ENCODE measurements around the gene PAXX.

The PAXX gene

DNA sequence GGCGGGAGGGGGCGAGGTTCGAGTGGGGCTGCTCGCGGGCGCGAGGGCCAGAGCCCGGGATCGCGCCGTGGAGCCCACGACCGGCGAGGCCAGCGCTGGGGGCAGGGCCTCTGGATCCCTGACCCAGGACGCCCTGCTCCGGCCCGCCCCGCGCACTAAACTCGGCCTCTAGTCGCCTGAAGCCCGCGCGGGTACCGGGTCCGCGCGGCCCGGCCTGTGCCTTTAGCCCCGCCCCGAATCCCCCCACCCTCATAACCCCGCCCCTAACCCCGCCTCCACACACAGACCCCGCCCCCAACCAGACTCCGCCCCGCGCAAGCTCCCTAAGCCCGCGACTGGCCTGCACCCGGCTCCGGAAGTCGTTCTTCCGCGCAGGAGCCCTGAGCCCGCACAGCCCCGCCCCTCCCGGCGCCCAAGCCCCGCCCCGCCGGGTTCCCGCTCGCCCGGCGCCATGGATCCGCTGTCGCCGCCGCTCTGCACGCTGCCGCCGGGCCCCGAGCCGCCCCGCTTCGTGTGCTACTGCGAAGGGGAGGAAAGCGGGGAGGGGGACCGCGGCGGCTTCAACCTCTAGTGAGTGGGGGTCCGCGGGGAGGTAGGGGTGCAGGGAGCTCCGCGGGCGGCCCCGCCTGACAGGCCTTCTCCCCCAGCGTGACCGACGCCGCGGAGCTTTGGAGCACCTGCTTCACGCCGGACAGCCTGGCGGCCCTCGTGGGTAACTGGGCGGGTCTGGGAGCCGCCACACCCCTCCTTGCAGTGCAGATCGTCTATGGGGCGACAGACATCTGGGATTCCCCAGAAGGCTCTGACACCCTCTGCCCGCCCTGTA, at the start of gene PAXX:
TSS of gene PAXX (plus strand) at position 430 of the 826 bp plus-strand sequence. CDS start at position 452, 22 bp downstream.
- peak; percentile 82 to 86 for DNase-seq

DNA sequence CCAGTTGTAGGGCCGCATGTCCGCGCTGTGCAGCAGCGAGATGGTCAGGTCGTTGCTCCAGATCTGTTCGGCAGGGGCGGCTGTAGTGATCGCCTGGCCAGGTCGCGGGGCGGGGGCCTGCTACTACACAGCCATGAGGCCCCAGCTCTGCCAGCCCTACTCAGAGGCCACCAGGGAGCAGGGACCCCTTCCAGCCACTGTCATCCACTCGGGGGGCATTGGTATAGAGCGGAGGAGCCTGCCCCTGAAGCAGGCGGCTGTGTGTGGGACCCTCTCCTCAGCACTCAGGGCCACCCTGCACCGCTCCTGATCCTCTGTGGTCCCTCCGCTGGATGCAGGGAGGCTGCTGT, 49.4 kb upstream of the PAXX start:
- DNase-seq = no peak

DNA sequence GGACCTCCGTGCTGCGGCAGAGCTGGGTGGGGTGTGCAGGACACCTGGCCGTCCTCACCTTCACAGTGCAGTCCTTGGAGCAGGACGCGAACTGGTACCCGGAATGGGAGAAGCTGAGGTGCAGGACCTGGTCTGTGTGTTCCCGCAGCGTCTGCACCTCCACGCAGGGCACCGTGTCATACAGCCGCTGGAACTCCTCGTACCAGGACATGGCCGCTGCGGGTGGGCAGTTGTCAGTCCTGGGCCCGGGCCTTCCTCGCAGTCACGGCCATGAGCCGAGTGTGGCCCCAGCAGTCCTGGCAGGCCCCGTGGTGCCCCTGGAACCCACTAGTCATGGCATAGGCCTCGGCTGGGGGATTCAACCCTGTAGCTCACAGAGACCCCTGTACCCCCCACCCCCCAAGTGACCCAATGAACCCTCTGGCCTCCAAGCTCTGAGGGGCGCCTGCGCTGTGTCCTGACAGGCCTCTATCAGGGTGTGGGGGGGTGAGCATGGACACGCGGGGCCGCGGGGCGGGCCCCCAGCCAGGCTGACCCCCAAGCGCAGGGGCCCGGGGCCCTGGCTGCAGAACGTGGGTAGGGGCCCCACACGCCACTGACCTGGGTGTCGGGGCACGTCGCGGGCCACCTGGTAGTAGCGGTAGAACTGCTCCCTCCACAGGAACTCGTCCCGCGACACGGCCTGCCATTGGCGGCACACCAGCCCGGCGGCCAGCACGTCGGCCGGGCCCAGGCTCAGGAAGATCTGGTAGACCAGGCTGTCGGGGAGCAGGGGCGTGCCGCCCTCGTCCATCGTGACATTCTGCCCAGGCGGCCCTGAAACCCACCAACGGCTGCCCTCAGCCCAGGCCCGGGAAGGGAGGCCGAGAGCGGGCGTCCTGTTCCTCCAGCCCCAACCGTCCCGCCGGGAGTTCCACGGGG, 48.7 kb upstream of the PAXX start:
- DNase-seq = peak in 1 of 2 experiments; percentile 25

DNA sequence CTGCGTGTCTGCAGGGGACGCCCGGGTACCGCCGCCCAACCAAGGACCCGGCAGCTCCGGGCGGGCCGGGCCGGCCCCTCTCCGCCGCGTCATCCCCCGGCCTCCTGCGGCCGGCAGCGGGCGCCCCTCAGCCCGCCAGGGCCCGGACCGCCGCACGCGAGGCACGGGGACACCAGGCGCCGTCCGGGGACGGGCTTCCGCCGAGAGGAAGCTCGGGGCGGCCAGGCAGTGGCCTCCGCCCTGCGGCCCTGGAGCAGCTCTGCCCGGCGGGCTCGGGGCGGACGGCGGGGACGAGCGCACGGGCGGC, 48.1 kb upstream of the PAXX start:
- DNase-seq = no peak

DNA sequence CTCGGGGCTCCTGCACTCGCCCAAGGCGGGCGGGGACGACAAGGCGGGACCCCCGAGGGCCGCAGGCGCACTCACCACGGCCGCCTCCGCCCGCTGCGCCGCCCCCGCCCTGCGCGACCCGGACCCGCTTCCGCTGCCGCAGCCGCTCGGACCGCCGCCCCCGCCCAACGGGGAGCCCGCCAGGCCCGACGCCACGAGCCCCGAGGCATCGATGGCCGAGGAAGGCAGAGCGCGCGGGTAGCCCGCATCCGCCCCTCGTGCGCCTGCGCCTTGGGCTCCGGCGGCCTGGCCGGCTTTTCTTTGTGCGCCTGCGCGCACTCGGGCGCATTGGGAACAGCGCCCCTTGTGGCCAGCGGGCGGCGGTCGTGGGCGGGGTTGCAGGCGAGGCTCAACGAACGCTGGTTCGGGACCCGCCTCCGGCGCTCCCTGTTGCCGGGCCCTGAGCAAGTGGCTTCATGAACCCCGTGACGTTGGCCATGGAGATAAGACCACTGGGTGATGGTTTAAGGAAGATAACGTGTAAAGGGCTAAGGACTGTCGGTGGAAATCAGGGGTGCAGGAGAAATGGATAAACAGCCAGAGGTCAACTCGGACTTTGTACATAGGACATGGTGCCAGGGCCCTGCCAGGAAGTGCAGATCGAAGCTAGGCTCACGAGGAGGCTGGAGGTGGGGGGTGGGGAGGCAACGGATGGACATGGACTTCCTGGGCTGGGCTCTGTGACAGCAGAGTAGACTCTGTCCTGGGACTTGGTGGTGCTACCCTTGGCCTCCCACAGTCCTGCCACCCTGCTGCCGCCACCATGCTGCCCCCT, 47.5 kb upstream of the PAXX start, which contains the start of the genes C8G and FBXW5:
TSS of gene C8G (plus strand) at position 725 of the 814 bp plus-strand sequence. CDS start at position 803, 78 bp downstream.
TSS of gene FBXW5 (minus strand) at position 220 of the 814 bp plus-strand sequence. CDS start 655 bp downstream, outside the sequence.
- DNase-seq = peak; percentile 92

DNA sequence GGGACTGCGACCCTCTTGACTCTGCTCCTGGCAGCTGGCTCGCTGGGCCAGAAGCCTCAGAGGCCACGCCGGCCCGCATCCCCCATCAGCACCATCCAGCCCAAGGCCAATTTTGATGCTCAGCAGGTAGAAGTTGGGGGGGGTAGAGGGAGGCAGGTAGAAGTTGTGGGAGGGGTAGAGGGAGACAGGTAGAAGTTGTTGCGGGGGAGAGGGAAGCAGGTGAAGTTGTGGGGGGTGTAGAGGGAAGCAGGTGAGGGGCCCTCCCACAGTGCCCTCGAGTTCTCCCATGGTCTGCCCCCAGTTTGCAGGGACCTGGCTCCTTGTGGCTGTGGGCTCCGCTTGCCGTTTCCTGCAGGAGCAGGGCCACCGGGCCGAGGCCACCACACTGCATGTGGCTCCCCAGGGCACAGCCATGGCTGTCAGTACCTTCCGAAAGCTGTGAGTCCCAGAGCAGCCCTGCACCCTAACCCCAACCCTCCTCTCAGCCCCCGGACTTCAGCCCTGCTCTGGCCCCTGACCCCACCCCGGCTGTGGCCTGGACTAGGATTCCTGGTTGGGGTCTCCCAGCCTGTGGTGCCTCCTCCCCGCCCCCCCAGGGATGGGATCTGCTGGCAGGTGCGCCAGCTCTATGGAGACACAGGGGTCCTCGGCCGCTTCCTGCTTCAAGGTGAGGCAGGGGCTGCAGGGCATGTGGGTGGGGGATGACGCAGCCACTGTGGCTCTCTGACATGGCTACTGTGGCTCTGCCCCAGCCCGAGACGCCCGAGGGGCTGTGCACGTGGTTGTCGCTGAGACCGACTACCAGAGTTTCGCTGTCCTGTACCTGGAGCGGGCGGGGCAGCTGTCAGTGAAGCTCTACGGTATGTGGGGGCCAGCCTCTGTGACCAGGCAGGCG, 46.6 kb upstream of the PAXX start:
- no peak for DNase-seq

DNA sequence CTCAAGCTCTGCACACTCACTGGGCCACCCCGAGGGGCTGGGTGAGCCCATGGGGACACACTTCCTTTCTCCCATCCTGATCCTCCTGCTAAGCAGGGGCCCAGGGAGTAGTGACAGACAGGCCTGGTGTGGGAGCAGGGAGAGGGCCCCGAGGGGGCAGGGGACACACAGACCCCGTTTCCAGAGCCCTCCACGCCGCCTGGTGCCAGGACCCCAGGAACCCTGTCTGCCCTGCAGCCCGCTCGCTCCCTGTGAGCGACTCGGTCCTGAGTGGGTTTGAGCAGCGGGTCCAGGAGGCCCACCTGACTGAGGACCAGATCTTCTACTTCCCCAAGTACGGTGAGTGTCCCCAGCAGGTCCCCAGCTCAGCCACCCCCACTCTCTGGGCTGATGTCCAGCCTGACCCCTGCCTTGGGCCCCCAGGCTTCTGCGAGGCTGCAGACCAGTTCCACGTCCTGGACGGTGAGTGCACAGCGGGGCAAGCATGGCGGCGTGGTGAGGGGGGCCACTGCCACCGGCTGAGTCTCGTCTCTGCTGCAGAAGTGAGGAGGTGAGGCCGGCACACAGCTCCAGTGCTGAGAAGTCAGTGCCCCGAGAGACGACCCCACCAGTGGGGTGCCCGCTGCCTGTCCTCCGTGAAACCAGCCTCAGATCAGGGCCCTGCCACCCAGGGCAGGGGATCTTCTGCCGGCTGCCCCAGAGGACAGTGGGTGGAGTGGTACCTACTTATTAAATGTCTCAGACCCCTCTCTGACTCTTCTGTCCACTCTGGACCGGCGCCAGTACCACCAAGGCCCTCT, 45.8 kb upstream of the PAXX start:
- no peak for DNase-seq

DNA sequence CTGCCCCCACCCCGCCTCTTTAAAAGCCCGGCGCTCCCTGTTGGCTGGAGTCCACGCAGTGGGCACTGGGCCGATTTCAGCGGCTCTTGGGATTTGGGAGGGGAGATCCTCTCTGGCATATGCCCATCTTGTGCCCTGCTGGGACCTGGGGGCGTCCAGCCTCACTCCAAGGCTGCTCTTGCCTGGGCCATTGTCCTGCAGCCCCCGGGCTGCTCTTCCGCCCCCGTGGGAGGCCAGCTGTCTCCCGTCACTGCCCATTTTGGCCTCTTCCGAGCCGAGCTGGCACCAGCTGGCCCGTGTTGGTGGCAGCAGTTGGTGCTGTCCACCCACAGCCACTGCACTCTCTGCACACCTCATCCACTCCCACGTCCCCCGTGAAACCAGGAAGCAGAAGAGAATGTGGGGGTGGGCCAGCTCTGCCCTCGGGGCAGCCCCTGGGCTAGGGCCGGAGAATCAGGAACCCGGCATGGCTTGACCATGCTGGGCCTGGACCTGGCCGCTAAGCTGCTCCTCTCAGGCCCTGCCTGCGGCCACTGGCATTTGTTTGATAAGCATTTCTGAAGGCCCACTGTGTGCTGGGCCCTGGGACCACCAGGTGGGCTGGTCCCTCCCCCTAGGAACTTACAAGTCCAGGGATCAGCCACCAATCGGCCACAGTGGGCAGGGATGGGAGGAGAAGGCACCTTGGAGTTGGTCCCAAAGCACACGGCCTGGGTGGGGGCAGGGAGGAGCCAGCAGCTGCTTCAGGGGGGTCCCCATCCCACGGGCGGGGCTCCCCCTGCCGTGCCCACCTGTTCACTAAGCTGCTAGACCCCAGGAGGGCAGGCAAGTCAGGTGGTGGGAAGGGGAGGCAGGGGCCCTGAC, 45.0 kb upstream of the PAXX start:
- no peak for DNase-seq

GRCh38 chr9:136947955-136948510, 44.2 kb upstream of the PAXX start:
- DNase-seq = no peak

- peak in 1 of 2 experiments; percentile 39 for DNase-seq
Observed at GRCh38 chr9:136949239-136949816, 42.9 kb upstream of the PAXX start.

GRCh38 chr9:136949817-136950655, 42.2 kb upstream of the PAXX start:
- peak; percentile 96 for DNase-seq

DNA sequence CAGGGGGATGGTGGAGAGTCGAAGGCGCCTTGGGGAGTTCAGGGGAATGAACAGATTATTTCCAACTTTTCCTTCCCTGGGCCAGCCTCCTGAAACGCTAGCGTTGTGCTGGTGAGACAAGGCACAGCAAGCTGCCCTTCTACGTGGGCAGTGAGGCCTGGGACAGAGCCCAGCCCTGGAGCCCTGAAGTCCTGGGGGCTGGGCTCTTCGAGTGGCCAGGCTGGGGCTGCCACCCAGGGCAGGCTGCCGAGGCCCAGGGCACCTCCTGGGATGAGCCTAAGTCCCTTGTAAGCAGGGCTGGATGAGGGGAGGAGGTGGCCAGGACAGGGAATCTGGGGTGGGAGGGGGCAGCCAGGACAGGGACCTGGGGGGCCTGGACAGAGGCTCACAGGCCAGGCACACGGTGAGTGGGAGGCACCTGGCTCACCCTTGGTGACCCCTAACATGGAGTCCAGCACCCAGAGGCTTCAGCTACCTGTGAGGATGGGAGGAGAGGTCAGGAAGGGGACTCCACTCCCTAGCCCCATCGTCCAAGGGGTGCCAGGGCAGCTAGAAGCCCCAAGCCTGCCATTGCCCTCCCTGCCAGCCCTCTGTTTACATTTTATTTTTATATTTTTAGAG, 41.5 kb upstream of the PAXX start:
- no peak for DNase-seq

- peak in 1 of 2 experiments; percentile 4 for DNase-seq
Observed at GRCh38 chr9:136951541-136952320, 40.5 kb upstream of the PAXX start, which contains the start of gene LCN12. Gene LCN12, plus strand, starts transcription at chr9:136952273. Its CDS starts 55 bp downstream, at chr9:136952328.

DNA sequence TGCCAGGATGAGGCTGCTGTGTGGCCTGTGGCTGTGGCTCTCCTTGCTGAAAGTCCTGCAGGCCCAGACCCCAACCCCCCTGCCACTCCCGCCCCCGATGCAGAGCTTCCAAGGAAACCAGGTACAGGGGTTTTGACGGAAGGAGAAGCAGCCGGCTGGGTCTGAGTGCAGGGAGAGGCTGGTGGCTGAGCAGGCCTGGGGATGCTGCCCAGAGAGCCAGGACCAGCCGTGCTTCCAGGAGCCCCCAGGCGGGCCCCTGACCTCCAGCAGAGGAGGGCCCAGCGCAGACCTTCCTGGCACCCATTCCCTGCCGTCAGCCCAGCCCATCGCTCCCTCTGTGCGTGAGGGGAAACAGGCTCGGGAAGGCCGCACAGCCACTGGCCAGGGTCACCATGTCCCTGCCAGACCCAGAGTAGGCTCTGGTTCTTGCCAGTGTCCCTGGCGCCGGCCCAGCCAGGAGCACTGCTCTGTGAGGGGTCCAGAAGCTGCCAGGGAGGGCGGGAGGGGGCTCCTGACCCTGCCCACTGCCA, 39.8 kb upstream of the PAXX start:
- DNase-seq = no peak

- no peak for DNase-seq
Observed at GRCh38 chr9:136952876-136953770, 39.1 kb upstream of the PAXX start.

Measured in NCI-H2081 (cell line).